H1 (cell line): ENCODE measurements around the gene UBE2Q2. TPM values are rescaled to one million over a fixed set of nuclear protein-coding genes. Genes with fewer than 3 reads are reported as not detected.

Experiments used
- CTCF ChIA-PET: fragments of 300-600 bp; sonication (Branson Sonifier 250); formaldehyde crosslinking; loops from one replicate; lab custom pipeline; 2021; ENCODE audit not compliant: partially characterized antibody; lab: Charles Lee
- POLR2A ChIA-PET: fragments of 300-600 bp; sonication (Branson Sonifier 250); formaldehyde crosslinking; loops from one replicate; lab custom pipeline; 2021; ENCODE audit warnings: inconsistent platforms; ENCODE audit not compliant: partially characterized antibody; lab: Charles Lee
- DNase-seq, 2 experiments: peaks; one replicate each; pipeline versions ENCODE4 v3.0.0 to v3.0.0-alpha.2; 2010 to 2022; ENCODE audit warnings: low spot score in 2 of 2, low read depth in 1 of 2, mixed read lengths in 1 of 2
- FAIRE-seq: peaks from 2 replicates; lab custom pipeline; 2011; peaks lifted over from hg19 to GRCh38; lab: Jason Lieb, UNC
- H2AFZ ChIP-seq: 2 replicates; pipeline ENCODE4 v1.8.1; 2012; ENCODE audit warnings: low read length, inconsistent platforms
- H2AK5ac ChIP-seq: 2 replicates; pipeline ENCODE4 v1.6.1; 2013; ENCODE audit warnings: low read depth, low read length
- H2BK120ac ChIP-seq: replicated peaks from 2 replicates; pipeline ENCODE3; 2013; ENCODE audit warnings: low read depth, low read length, inconsistent platforms
- H2BK12ac ChIP-seq: 2 replicates; pipeline ENCODE4 v1.6.1; 2013; ENCODE audit warnings: low read depth, low read length
- H2BK15ac ChIP-seq: 2 replicates; pipeline ENCODE4 v1.6.1; 2013; ENCODE audit warnings: low read length
- H2BK20ac ChIP-seq: 2 replicates; pipeline ENCODE4 v1.6.1; 2013; ENCODE audit warnings: low read length
- H2BK5ac ChIP-seq: 2 replicates; pipeline ENCODE4 v1.6.1; 2013; ENCODE audit warnings: low read depth, low read length
- H3K14ac ChIP-seq: 2 replicates; pipeline ENCODE4 v1.6.1; 2013; ENCODE audit warnings: inconsistent platforms; ENCODE audit not compliant: insufficient read length
- H3K18ac ChIP-seq: 2 replicates; pipeline ENCODE4 v1.6.1; 2013; ENCODE audit warnings: low read length; ENCODE audit errors: extremely low read depth
- H3K23ac ChIP-seq: 2 replicates; pipeline ENCODE4 v1.6.1; 2013; ENCODE audit warnings: inconsistent platforms; ENCODE audit not compliant: insufficient read length
- H3K23me2 ChIP-seq: 2 replicates; pipeline ENCODE4 v1.6.1; 2013; ENCODE audit warnings: low read depth, low read length
- H3K27ac ChIP-seq: 2 replicates; pipeline ENCODE4 v1.6.1; 2011; ENCODE audit warnings: low read depth, low read length, inconsistent platforms
- H3K27me3 ChIP-seq, 4 experiments: replicated peaks in 1 of 4; 1 replicate in 1 of 4; 2 replicates in 3 of 4; pipeline versions ENCODE4 v1.6.1 to v1.8.1; 2011 to 2013; ENCODE audit warnings: low read length in 3 of 4, mild to moderate bottlenecking in 3 of 4, inconsistent platforms in 2 of 4, mixed read lengths in 2 of 4, moderate library complexity in 1 of 4; ENCODE audit not compliant: control insufficient read depth in 3 of 4, insufficient read depth in 3 of 4; ENCODE audit errors: extremely low read depth in 1 of 4
- H3K36me3 ChIP-seq, 4 experiments: 2 replicates each; pipeline versions ENCODE4 v1.6.1 to v1.8.1; 2011 to 2013; ENCODE audit warnings: mild to moderate bottlenecking in 4 of 4, low read length in 3 of 4, moderate library complexity in 2 of 4, control low read depth in 1 of 4, inconsistent platforms in 1 of 4; ENCODE audit not compliant: insufficient read depth in 4 of 4, control insufficient read depth in 2 of 4
- H3K4ac ChIP-seq: replicated peaks from 2 replicates; pipeline ENCODE3; 2013; ENCODE audit warnings: low read length, low read depth, mixed read lengths, inconsistent platforms; ENCODE audit not compliant: insufficient read length
- H3K4me1 ChIP-seq, 4 experiments: replicated peaks in 1 of 4; 1 replicate in 1 of 4; 2 replicates in 3 of 4; pipeline versions ENCODE4 v1.6.1 to v1.8.1; 2011 to 2013; ENCODE audit warnings: low read length in 3 of 4, inconsistent platforms in 2 of 4, mixed read lengths in 1 of 4; ENCODE audit not compliant: insufficient read depth in 4 of 4, control insufficient read depth in 3 of 4
- H3K4me2 ChIP-seq, 2 experiments: 2 replicates each; pipeline versions ENCODE4 v1.6.1 to v1.8.1; 2011 to 2013; ENCODE audit warnings: low read depth in 2 of 2, low read length in 2 of 2, control low read depth in 1 of 2, inconsistent platforms in 1 of 2, mild to moderate bottlenecking in 1 of 2; ENCODE audit not compliant: insufficient read depth in 1 of 2
- H3K4me3 ChIP-seq, 4 experiments: fragments of 200-600, 300-600 bp in 1 of 4; sonication (generic), shearing (Covaris generic), sonication (Bioruptor Twin) in 1 of 4; 2 replicates each; pipeline versions ENCODE4 v1.5.1 to v1.8.1; 2011 to 2016; ENCODE audit warnings: low read length in 4 of 4, low read depth in 3 of 4, control low read depth in 2 of 4, inconsistent platforms in 2 of 4, mild to moderate bottlenecking in 2 of 4, mixed read lengths in 1 of 4, moderate library complexity in 1 of 4; ENCODE audit not compliant: insufficient read depth in 2 of 4; ENCODE audit errors: extremely low read depth in 1 of 4
- H3K56ac ChIP-seq: replicated peaks from 2 replicates; pipeline ENCODE3; 2013; ENCODE audit warnings: low read depth, mild to moderate bottlenecking, mixed read lengths, low read length, inconsistent platforms; ENCODE audit not compliant: insufficient read length
- H3K79me1 ChIP-seq: 2 replicates; pipeline ENCODE4 v1.6.1; 2013; ENCODE audit warnings: low read depth, low read length, control low read depth
- H3K79me2 ChIP-seq, 2 experiments: 2 replicates each; pipeline versions ENCODE4 v1.6.1 to v1.8.1; 2012 to 2013; ENCODE audit warnings: low read length in 2 of 2, mild to moderate bottlenecking in 2 of 2, inconsistent platforms in 1 of 2; ENCODE audit not compliant: insufficient read depth in 2 of 2, control insufficient read depth in 1 of 2
- H3K9ac ChIP-seq, 4 experiments: replicated peaks in 1 of 4; 1 replicate in 1 of 4; 2 replicates in 3 of 4; pipeline versions ENCODE4 v1.6.1 to v1.8.1; 2011 to 2013; ENCODE audit warnings: low read depth in 3 of 4, low read length in 3 of 4, control low read depth in 2 of 4, mild to moderate bottlenecking in 2 of 4, moderate library complexity in 2 of 4, inconsistent platforms in 1 of 4; ENCODE audit errors: extremely low read depth in 1 of 4
- H3K9me3 ChIP-seq, 2 experiments: 2 replicates each; pipeline versions ENCODE4 v1.6.1 to v1.8.1; 2012 to 2013; ENCODE audit warnings: mild to moderate bottlenecking in 2 of 2, moderate library complexity in 2 of 2, control low read depth in 1 of 2, inconsistent platforms in 1 of 2, low read depth in 1 of 2, low read length in 1 of 2, mixed read lengths in 1 of 2; ENCODE audit not compliant: insufficient read depth in 2 of 2
- H4K20me1 ChIP-seq, 2 experiments: replicated peaks in 1 of 2; 2 replicates each; pipeline versions ENCODE3 to v1.8.1; 2011 to 2013; ENCODE audit warnings: inconsistent platforms in 2 of 2, low read length in 2 of 2, mild to moderate bottlenecking in 1 of 2; ENCODE audit not compliant: insufficient read depth in 2 of 2, control insufficient read depth in 1 of 2
- H4K5ac ChIP-seq: 2 replicates; pipeline ENCODE4 v1.6.1; 2013; ENCODE audit warnings: low read length, low read depth, mixed read lengths, inconsistent platforms; ENCODE audit not compliant: insufficient read length
- H4K8ac ChIP-seq: 2 replicates; pipeline ENCODE4 v1.8.0; 2013; ENCODE audit warnings: mild to moderate bottlenecking, moderate library complexity, low read length, inconsistent platforms; ENCODE audit not compliant: insufficient read depth; ENCODE audit errors: extremely low read depth
- H4K91ac ChIP-seq: replicated peaks from 2 replicates; pipeline ENCODE3; 2013; ENCODE audit warnings: low read length, mixed read lengths, inconsistent platforms; ENCODE audit not compliant: insufficient read length
- CHD2 ChIP-seq: IDR thresholded peaks from 2 replicates; pipeline ENCODE4 v1.6.1; 2012; ENCODE audit warnings: low read length, improper control_type of control experiment
- CTCF ChIP-seq, 3 experiments: IDR thresholded peaks; 1 replicate in 2 of 3; 2 replicates in 1 of 3; pipeline versions ENCODE4 v1.5.1 to v1.6.1; 2011; ENCODE audit warnings: low read length in 3 of 3, mild to moderate bottlenecking in 3 of 3, inconsistent platforms in 2 of 3, low read depth in 1 of 3, moderate library complexity in 1 of 3; ENCODE audit not compliant: insufficient read depth in 1 of 3; ENCODE audit errors: control extremely low read depth in 1 of 3
- EGR1 ChIP-seq: IDR thresholded peaks from 2 replicates; pipeline ENCODE4 v1.6.1; 2011; ENCODE audit warnings: low read depth, low read length, borderline replicate concordance
- HDAC6 ChIP-seq: IDR thresholded peaks from one replicate; pipeline ENCODE4 v1.7.1; 2012; ENCODE audit warnings: low read depth, mild to moderate bottlenecking, inconsistent platforms, low read length, moderate library complexity
- JUND ChIP-seq: IDR thresholded peaks from 2 replicates; pipeline ENCODE4 v1.6.1; 2011; ENCODE audit warnings: mild to moderate bottlenecking, improper control_type of control experiment, low read length
- MAFK ChIP-seq: IDR thresholded peaks from 2 replicates; pipeline ENCODE4 v1.6.1; 2012; ENCODE audit warnings: low read depth, mild to moderate bottlenecking, improper control_type of control experiment, low read length
- SAP30 ChIP-seq: fragments of 300-600 bp; sonication (generic); IDR thresholded peaks from 2 replicates; pipeline ENCODE4 v1.7.1; 2012; ENCODE audit warnings: low read length, moderate library complexity, mild to moderate bottlenecking, inconsistent platforms; ENCODE audit not compliant: insufficient read depth, insufficient replicate concordance
- TCF12 ChIP-seq: IDR thresholded peaks from 2 replicates; pipeline ENCODE4 v1.6.1; 2011; ENCODE audit warnings: low read depth, mild to moderate bottlenecking, low read length
- WGBS, 2 experiments: shearing (Covaris generic) in 1 of 2; methylation state at CpG; one replicate each; pipeline versions ENCODE4 v1.1.6 to v1.1.7; 2013 to 2015; ENCODE audit warnings: low lambda C conversion rate in 2 of 2, mixed read lengths in 2 of 2, inconsistent platforms in 1 of 2, low coverage in 1 of 2, missing lambda C conversion rate in 1 of 2; ENCODE audit not compliant: insufficient replicate concordance in 2 of 2, insufficient coverage in 1 of 2, insufficient read length in 1 of 2; ENCODE audit errors: extremely low coverage in 1 of 2, missing lambda C conversion rate in 1 of 2; 5-methylcytosine and 5-hydroxymethylcytosine counted together
- polyA plus RNA-seq, 7 experiments: library from polyadenylated mRNA; depleted of rRNA in 3 of 7; stranded (reverse) in 5 of 7; unstranded in 2 of 7; fragments of >200 nt in 5 of 7; fragments of 200-250 nt in 2 of 7; gene quantifications; 1 replicate in 5 of 7; 2 replicates in 1 of 7; 4 replicates in 1 of 7; pipeline versions ENCODE4 v1.2.1 to v1.2.3, GENCODE V29; 2011 to 2013; ENCODE audit warnings: missing spikeins in 2 of 7, mixed read lengths in 2 of 7
- total RNA-seq: library from RNA; stranded (reverse); fragmentation: NEBNext Ultra II Directional; extraction: Animal tissue kit (Norgen Biotek cat#: 25700); gene quantifications from 2 replicates; pipeline ENCODE4 v1.2.1, GENCODE V29; 2021

UBE2Q2 gene
- total and polyA plus RNA-seq, 2 of the 8 experiments (the other 6 are each of a cell fraction or from before 2014, with no cell fraction given), result 10.1 to 22.7 TPM

- peaks cover 0 to 20% of the 10 kb centered on the region in 2 experiments; a peak in 2 of 4 replicates for H3K79me2 ChIP-seq
- no peak overlapping the region for H3K4me2 ChIP-seq
- H3K23ac ChIP-seq, result no peak overlapping the region
- no peaks in the 10 kb centered on the region for H3K9me3 ChIP-seq
- H3K9ac ChIP-seq, result no peak overlapping the region
- H2BK12ac ChIP-seq, result no peak overlapping the region
- H3K27ac ChIP-seq, result no peak overlapping the region
- H3K23me2 ChIP-seq, result no peaks in the 10 kb centered on the region
- no peak overlapping the region for H2AK5ac ChIP-seq
- H2BK20ac ChIP-seq, result no peak overlapping the region
- H2AFZ ChIP-seq, result no peak overlapping the region
- H3K56ac ChIP-seq, result no peak overlapping the region
- ChIA-PET CTCF (interaction anchor here (0.6 to 5.1 kb wide), 74 partner anchors 9 to 1719 kb away, joined by 3 to 41 read pairs (median 3); partner anchors contain the start of gene TMEM266), POLR2A (interaction anchor here (0.6 to 1.6 kb wide), 7 partner anchors 13 to 132 kb away, joined by 3 to 7 read pairs (median 3); partner anchors contain the start of gene UBE2Q2)
- no peak overlapping the region for H2BK5ac ChIP-seq
- DNase-seq (peak in 1 of 2 experiments; percentile 60), FAIRE-seq (peak; percentile 85)
- 55% methylated on average over 8 of the region's 9 CpGs; no CpG with 5 or more reads in 1 of the 2 experiments for WGBS, 2 experiments
- H4K8ac ChIP-seq, result no peak overlapping the region
- no peak overlapping the region for H4K91ac ChIP-seq
- H4K20me1 ChIP-seq, result peaks cover 3 to 14% of the 10 kb centered on the region in 2 experiments
- H3K79me1 ChIP-seq, result 0 out of 2 replicates have a peak, but pooled peaks cover 2% of the 10 kb centered on the region
- H3K4me3 ChIP-seq, result no peak overlapping the region
- H2BK15ac ChIP-seq, result no peak overlapping the region
- peaks cover under 1 to 37% (median 21%) of the 10 kb centered on the region in 4 experiments for H3K36me3 ChIP-seq
- H3K4me1 ChIP-seq, result peaks cover 0 to 11% (median 3%) of the 10 kb centered on the region in 4 experiments; a peak in 3 of 7 replicates
- H2BK120ac ChIP-seq, result no peak overlapping the region
- no peak overlapping the region for H3K4ac ChIP-seq
- no peaks in the 10 kb centered on the region for H3K27me3 ChIP-seq
- no peak overlapping the region for H3K18ac ChIP-seq
- no peak overlapping the region for H3K14ac ChIP-seq
- no peak overlapping the region for H4K5ac ChIP-seq
- TF ChIP-seq CHD2, result no peak
- no peak for TF ChIP-seq MAFK
- no peak for TF ChIP-seq SAP30
- TF ChIP-seq HDAC6, result no peak
- TF ChIP-seq CTCF (IDR thresholded peaks at IDR 0.05; ENCODE audit: control extremely low read depth in 1 of 3, insufficient read depth in 1 of 3, low read depth in 1 of 3, low read length in 3 of 3), result peak; percentile 60 to 87 (median 76)
- no peak for TF ChIP-seq TCF12
- TF ChIP-seq EGR1, result no peak
- TF ChIP-seq JUND, result 0 out of 2 replicates have a peak, but pooled peaks have one; percentile 39
These were observed 85.7 kb downstream of the UBE2Q2 start for GRCh38 chr15:75928680-75929608.
